SK-N-MC (cell line): Measurements from ENCODE around the gene TOX2.

Experiments used
- FOXP2 ChIP-seq: optimal IDR thresholded peaks from 2 replicates; pipeline ENCODE3; 2011; ENCODE audit warnings: mild to moderate bottlenecking, moderate library complexity; ENCODE audit not compliant: insufficient read depth; ENCODE audit errors: extremely low read length, control extremely low read depth
- POLR2AphosphoS5 ChIP-seq: IDR thresholded peaks from 2 replicates; pipeline ENCODE4 v1.6.1; 2012; ENCODE audit warnings: mild to moderate bottlenecking, low read depth, low read length, borderline replicate concordance

DNA sequence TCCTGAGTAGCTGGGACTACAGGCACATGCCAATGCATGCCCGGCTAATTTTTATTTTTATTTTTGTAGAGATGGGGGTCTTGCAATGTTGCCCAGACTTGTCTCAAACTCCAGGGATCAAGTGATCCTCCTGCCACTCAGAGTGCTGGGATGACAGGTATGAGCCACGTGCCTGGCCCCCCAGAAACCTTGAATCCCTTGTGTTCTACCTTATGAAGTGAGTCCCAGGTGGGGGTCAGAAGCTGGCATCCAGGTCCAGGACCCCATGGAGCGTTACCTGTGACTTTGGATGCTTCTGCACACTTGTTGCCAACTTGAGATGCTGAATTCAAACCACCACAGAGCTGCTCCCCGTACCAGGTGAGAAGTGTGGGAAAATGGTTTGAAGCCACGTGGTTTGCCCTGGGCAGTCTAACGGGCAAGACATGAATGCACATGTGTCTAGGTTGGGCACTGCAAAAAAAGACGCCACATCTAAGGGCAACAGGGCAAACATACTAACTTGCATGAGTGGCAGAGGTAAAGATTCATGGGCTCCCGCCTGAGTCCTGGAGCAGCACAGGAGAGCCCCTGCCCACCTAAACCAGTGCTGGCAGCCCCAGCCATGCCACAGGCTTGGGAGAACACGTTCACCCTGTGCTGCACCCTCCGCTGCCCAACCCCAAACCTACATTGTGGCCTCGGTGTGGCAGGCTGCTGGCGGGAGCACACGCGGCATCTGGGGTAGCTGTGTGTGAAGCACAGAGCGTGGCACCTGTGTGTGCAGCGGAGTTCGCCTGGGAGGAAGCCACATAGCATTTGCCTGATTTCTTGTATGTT lies 171.2 kb downstream of the TOX2 start:
- TF ChIP-seq POLR2AphosphoS5 (no peak), FOXP2 (no peak)
